Prostate gland (tissue), 2 donors: ENCODE results near the gene PPP3R2.

Experiments
- CTCF ChIP-seq, 4 experiments: fragments of 200-600 bp in 2 of 4; fragments of 450-650 bp in 2 of 4; sonication (generic) in 2 of 4; IDR thresholded peaks; 1 replicate in 3 of 4; 2 replicates in 1 of 4; pipeline ENCODE4 v1.5.1; 2016 to 2019; ENCODE audit warnings: antibody characterized with exemption in 4 of 4, mild to moderate bottlenecking in 2 of 4, moderate library complexity in 2 of 4
- POLR2AphosphoS5 ChIP-seq: sonication (generic); formaldehyde crosslinking; IDR thresholded peaks from one replicate; pipeline ENCODE4 v1.6.1; 2017; ENCODE audit warnings: antibody characterized with exemption

GRCh38 chr9:101582553-101582952 is 12.2 kb downstream of the PPP3R2 start:
- TF ChIP-seq CTCF (IDR thresholded peaks at IDR 0.05) (no peak), POLR2AphosphoS5 (no peak)
